CD4-positive, alpha-beta memory T cell (primary cell): ENCODE results near the gene HNRNPF. TPM values are rescaled to one million over a fixed set of nuclear protein-coding genes. Genes with fewer than 3 reads are reported as not detected.

Experiments
- CTCF ChIA-PET: fragments of 350-600 bp; sonication (Branson Sonifier 250); formaldehyde crosslinking; loops from one replicate; lab custom pipeline; 2021; ENCODE audit warnings: inconsistent platforms; ENCODE audit not compliant: partially characterized antibody; lab: Charles Lee
- POLR2A ChIA-PET: fragments of 350-600 bp; sonication (Branson Sonifier 250); formaldehyde crosslinking; loops from one replicate; lab custom pipeline; 2021; ENCODE audit not compliant: partially characterized antibody; lab: Charles Lee
- DNase-seq, 5 donors: peaks; one replicate each; pipeline versions ENCODE4 v3.0.0 to v3.0.0-alpha.2; 2020 to 2022; ENCODE audit warnings: mixed read lengths in 1 of 5
- H3K27ac ChIP-seq: one replicate; pipeline ENCODE4 v1.7.0; 2013; ENCODE audit warnings: low read depth, low read length
- H3K27me3 ChIP-seq: 2 replicates; pipeline ENCODE4 v1.7.0; 2013; ENCODE audit warnings: mild to moderate bottlenecking, low read length, moderate library complexity; ENCODE audit not compliant: insufficient read depth
- H3K36me3 ChIP-seq: 2 replicates; pipeline ENCODE4 v1.7.0; 2013; ENCODE audit warnings: mild to moderate bottlenecking, low read length, moderate library complexity; ENCODE audit not compliant: insufficient read depth
- H3K4me1 ChIP-seq: 2 replicates; pipeline ENCODE4 v1.7.0; 2013; ENCODE audit warnings: mild to moderate bottlenecking, low read length, moderate library complexity; ENCODE audit not compliant: insufficient read depth
- H3K4me3 ChIP-seq, 2 donors: one replicate each; pipeline ENCODE4 v1.7.0; 2013; ENCODE audit warnings: low read length in 2 of 2, mild to moderate bottlenecking in 1 of 2
- H3K9me3 ChIP-seq, 2 donors: one replicate each; pipeline ENCODE4 v1.7.0; 2013; ENCODE audit warnings: low read length in 2 of 2, control low read depth in 1 of 2; ENCODE audit not compliant: control insufficient read depth in 1 of 2
- H3K27ac Mint-ChIP-seq, 7 donors: one replicate each; pipeline ENCODE4 v1.8.0; 2020 to 2021; ENCODE audit warnings: mixed read lengths in 7 of 7, mild to moderate bottlenecking in 6 of 7, inconsistent platforms in 3 of 7, moderate library complexity in 3 of 7
- H3K27me3 Mint-ChIP-seq, 2 donors: one replicate each; pipeline ENCODE4 v1.8.0; 2020 to 2021; ENCODE audit warnings: mixed read lengths in 2 of 2
- H3K36me3 Mint-ChIP-seq, 2 donors: one replicate each; pipeline ENCODE4 v1.8.0; 2020 to 2021; ENCODE audit warnings: mixed read lengths in 2 of 2, inconsistent platforms in 1 of 2, mild to moderate bottlenecking in 1 of 2
- H3K4me1 Mint-ChIP-seq, 4 donors: one replicate each; pipeline ENCODE4 v1.8.0; 2020 to 2021; ENCODE audit warnings: mixed read lengths in 4 of 4, mild to moderate bottlenecking in 1 of 4
- H3K4me3 Mint-ChIP-seq, 8 donors: one replicate each; pipeline ENCODE4 v1.8.0; 2020 to 2021; ENCODE audit warnings: mixed read lengths in 8 of 8, mild to moderate bottlenecking in 7 of 8, moderate library complexity in 6 of 8, inconsistent platforms in 3 of 8
- H3K9me3 Mint-ChIP-seq, 8 donors: one replicate each; pipeline ENCODE4 v1.8.0; 2020 to 2021; ENCODE audit warnings: mixed read lengths in 8 of 8, mild to moderate bottlenecking in 5 of 8, inconsistent platforms in 3 of 8, moderate library complexity in 1 of 8
- intact Hi-C: fragments of 100-400 bp; cut with micrococcal nuclease; formaldehyde crosslinking; loops from one replicate; pipeline ENCODE4 v1.15.1; 2023
- polyA plus RNA-seq, 2 donors: library from polyadenylated mRNA; unstranded; fragments of 300-500 nt; fragmentation: Illumina TruSeq; gene quantifications; one replicate each; pipeline ENCODE4 v1.2.3, GENCODE V29; 2021
- total RNA-seq, 2 experiments: library from RNA; stranded (reverse); gene quantifications; one replicate each; pipeline ENCODE4 v1.2.3, GENCODE V29; 2021

Gene HNRNPF
- total and polyA plus RNA-seq, 4 experiments from 2014 or later, result 204 to 296 (median 224) TPM

- Mint-ChIP-seq H3K4me1 (peaks cover 21 to 34% (median 27%) of the 10 kb centered on the region in 4 donors), H3K27ac (peak overlapping the region; percentile 97 to 99 (median 98)), H3K27me3 (no peaks in the 10 kb centered on the region), H3K36me3 (no peaks in the 10 kb centered on the region), H3K9me3 (no peaks in the 10 kb centered on the region), H3K4me3 (peak overlapping the region; percentile 95 to 100 (median 98))
- CTCF ChIA-PET, result interaction anchor here (0.7 to 1.3 kb wide), 6 partner anchors 13 to 95 kb away, joined by 3 to 6 read pairs (median 3); no protein-coding TSS in a partner anchor
- Histone ChIP-seq H3K4me1 (peaks cover 19% of the 10 kb centered on the region), H3K4me3 (peak overlapping the region; percentile 82 to 97), H3K27me3 (no peaks in the 10 kb centered on the region), H3K27ac (peak overlapping the region; percentile 92), H3K9me3 (no peaks in the 10 kb centered on the region), H3K36me3 (no peaks in the 10 kb centered on the region)
- DNase-seq, result peak; percentile 96 to 98 (median 98)
- POLR2A ChIA-PET, result interaction anchor here (0.6 to 2.8 kb wide), 25 partner anchors 10 to 224 kb away, joined by 3 to 38 read pairs (median 5); partner anchors contain the start of genes CSGALNACT2, HNRNPF, RASGEF1A and ZNF487
- intact Hi-C loops, result loop anchor here (1.0 to 10.0 kb wide), 7 partner anchors 14 to 225 kb away; partner anchors contain the start of genes CSGALNACT2, HNRNPF, ZNF239 and ZNF487
These were observed 46.7 kb downstream of the HNRNPF start for GRCh38 chr10:43362191-43362839.

GRCh38 chr10:43361547-43362190 lies 47.3 kb downstream of the HNRNPF start:
- DNase-seq, result peak in 1 of 5 donors; percentile 65
- H3K9me3 Mint-ChIP-seq, result no peaks in the 10 kb centered on the region
- POLR2A ChIA-PET, result interaction anchor here (0.6 to 2.8 kb wide), 24 partner anchors 9 to 223 kb away, joined by 3 to 38 read pairs (median 5); partner anchors contain the start of genes CSGALNACT2, HNRNPF and RASGEF1A

GRCh38 chr10:43360086-43360485 lies 48.9 kb downstream of the HNRNPF start:
- POLR2A ChIA-PET, result interaction anchor here (0.6 to 2.6 kb wide), 4 partner anchors 9 to 222 kb away, joined by 3 to 16 read pairs (median 8); partner anchors contain the start of gene RASGEF1A
- no peak overlapping the region for H3K27ac ChIP-seq

More at GRCh38 chr10:43361547-43362190, 47.3 kb downstream of the HNRNPF start:
- H3K36me3 ChIP-seq, result no peaks in the 10 kb centered on the region
- H3K27ac ChIP-seq, result peak overlapping the region; percentile 92
- peaks cover 19% of the 10 kb centered on the region for H3K4me1 ChIP-seq
- no peaks in the 10 kb centered on the region for H3K27me3 ChIP-seq
- H3K9me3 ChIP-seq, result no peaks in the 10 kb centered on the region
- peak overlapping the region; percentile 82 to 97 for H3K4me3 ChIP-seq
- intact Hi-C loops, result loop anchor here (1.0 to 10.0 kb wide), 7 partner anchors 13 to 224 kb away; partner anchors contain the start of genes CSGALNACT2, HNRNPF, ZNF239 and ZNF487
- Mint-ChIP-seq H3K36me3 (no peaks in the 10 kb centered on the region), H3K27me3 (no peaks in the 10 kb centered on the region), H3K27ac (peak overlapping the region; percentile 97 to 99 (median 98)), H3K4me3 (peak overlapping the region; percentile 95 to 100 (median 98)), H3K4me1 (peaks cover 21 to 34% (median 27%) of the 10 kb centered on the region in 4 donors)
- CTCF ChIA-PET, result interaction anchor here (0.7 to 1.3 kb wide), 7 partner anchors 13 to 96 kb away, joined by 3 to 6 read pairs (median 3); no protein-coding TSS in a partner anchor

GRCh38 chr10:43355749-43356371 lies 53.1 kb downstream of the HNRNPF start:
- H3K4me3 ChIP-seq, result no peak overlapping the region
- no peaks in the 10 kb centered on the region for H3K36me3 ChIP-seq
- peaks cover 11 to 23% (median 13%) of the 10 kb centered on the region in 4 donors for H3K4me1 Mint-ChIP-seq
- H3K9me3 Mint-ChIP-seq, result no peaks in the 10 kb centered on the region
- peak overlapping the region in 1 of 8 donors; percentile 20 for H3K4me3 Mint-ChIP-seq
- H3K36me3 Mint-ChIP-seq, result no peaks in the 10 kb centered on the region
- intact Hi-C loops, result no loop called here
- peak overlapping the region in 6 of 7 donors; percentile 30 to 71 (median 58) for H3K27ac Mint-ChIP-seq
- no peaks in the 10 kb centered on the region for H3K9me3 ChIP-seq
- H3K4me1 ChIP-seq, result peaks cover 12% of the 10 kb centered on the region
- POLR2A ChIA-PET, result interaction anchor here (0.8 kb wide), 1 partner anchor 68 kb away, joined by 4 read pairs; no protein-coding TSS in a partner anchor
- CTCF ChIA-PET, result interaction anchor here (0.6 to 0.8 kb wide), 2 partner anchors 8 to 26 kb away, joined by 3 read pairs; no protein-coding TSS in a partner anchor
- H3K27me3 Mint-ChIP-seq, result peaks cover 0 to 1% of the 10 kb centered on the region in 2 donors
- no peak overlapping the region for H3K27ac ChIP-seq
- H3K27me3 ChIP-seq, result no peaks in the 10 kb centered on the region
- no peak for DNase-seq

More at GRCh38 chr10:43360086-43360485, 48.9 kb downstream of the HNRNPF start:
- H3K9me3 ChIP-seq, result no peaks in the 10 kb centered on the region
- Mint-ChIP-seq H3K4me3 (peak overlapping the region; percentile 4 to 97 (median 56)), H3K27ac (peak overlapping the region; percentile 19 to 99 (median 84)), H3K27me3 (no peaks in the 10 kb centered on the region), H3K36me3 (no peaks in the 10 kb centered on the region), H3K9me3 (no peaks in the 10 kb centered on the region), H3K4me1 (peaks cover 25 to 45% (median 33%) of the 10 kb centered on the region in 4 donors)
- CTCF ChIA-PET, result interaction anchor here (0.7 to 2.1 kb wide), 6 partner anchors 11 to 189 kb away, joined by 3 to 7 read pairs (median 3); no protein-coding TSS in a partner anchor
- no peak overlapping the region for H3K4me3 ChIP-seq
- no peaks in the 10 kb centered on the region for H3K36me3 ChIP-seq
- intact Hi-C loops, result loop anchor here (5.0 to 10.0 kb wide), 4 partner anchors 77 to 223 kb away; partner anchors contain the start of genes CSGALNACT2, ZNF239 and ZNF487
- DNase-seq, result no peak
- peaks cover 27% of the 10 kb centered on the region for H3K4me1 ChIP-seq
- no peaks in the 10 kb centered on the region for H3K27me3 ChIP-seq

- Histone ChIP-seq H3K36me3 (no peaks in the 10 kb centered on the region), H3K4me3 (no peak overlapping the region), H3K27me3 (no peaks in the 10 kb centered on the region), H3K9me3 (no peaks in the 10 kb centered on the region), H3K27ac (no peak overlapping the region), H3K4me1 (peaks cover 8% of the 10 kb centered on the region)
- Mint-ChIP-seq H3K27me3 (peaks cover 2 to 5% of the 10 kb centered on the region in 2 donors), H3K27ac (peak overlapping the region in 1 of 7 donors; percentile 19), H3K36me3 (no peaks in the 10 kb centered on the region), H3K4me1 (peaks cover 7 to 22% (median 11%) of the 10 kb centered on the region in 4 donors), H3K9me3 (no peaks in the 10 kb centered on the region), H3K4me3 (no peak overlapping the region)
- CTCF ChIA-PET, result interaction anchor here (1.5 to 2.6 kb wide), 2 partner anchors 8 to 62 kb away, joined by 3 to 19 read pairs; no protein-coding TSS in a partner anchor
- intact Hi-C loops, result no loop called here
- POLR2A ChIA-PET, result interaction anchor here (0.6 kb wide), 1 partner anchor 80 kb away, joined by 4 read pairs; no protein-coding TSS in a partner anchor
- DNase-seq, result no peak
These were observed 54.1 kb downstream of the HNRNPF start for GRCh38 chr10:43354879-43355380.

GRCh38 chr10:43354330-43354635 lies 54.7 kb downstream of the HNRNPF start:
- H3K27ac Mint-ChIP-seq, result peak overlapping the region in 3 of 7 donors; percentile 24 to 57 (median 44)
- intact Hi-C loops, result no loop called here
- POLR2A ChIA-PET, result no interaction called here

More at GRCh38 chr10:43354330-43354635, 54.7 kb downstream of the HNRNPF start:
- Mint-ChIP-seq H3K4me3 (no peak overlapping the region), H3K27me3 (peaks cover 2 to 7% of the 10 kb centered on the region in 2 donors), H3K4me1 (peaks cover 7 to 21% (median 11%) of the 10 kb centered on the region in 4 donors), H3K36me3 (no peaks in the 10 kb centered on the region), H3K9me3 (no peaks in the 10 kb centered on the region)
- H3K27ac ChIP-seq, result no peak overlapping the region
- no peaks in the 10 kb centered on the region for H3K27me3 ChIP-seq
- H3K4me3 ChIP-seq, result no peak overlapping the region
- DNase-seq, result no peak
- no peaks in the 10 kb centered on the region for H3K9me3 ChIP-seq
- no peaks in the 10 kb centered on the region for H3K36me3 ChIP-seq
- H3K4me1 ChIP-seq, result peaks cover 8% of the 10 kb centered on the region
- CTCF ChIA-PET, result interaction anchor here (1.3 to 2.6 kb wide), 3 partner anchors 9 to 67 kb away, joined by 3 to 19 read pairs (median 3); no protein-coding TSS in a partner anchor
